Activated naive CD4-positive, alpha-beta T cell treated with anti-CD3 and anti-CD28 coated beads for 36 hours (primary cell): ENCODE results near the gene LZTS2. TPM values are rescaled to one million over a fixed set of nuclear protein-coding genes. Genes with fewer than 3 reads are reported as not detected.
A peak's percentile ranks its signal among the peaks of the same experiment; 100 is the strongest.

ENCODE experiments used
- CTCF ChIA-PET: fragments of 350-600 bp; sonication (Branson Sonifier 250); formaldehyde crosslinking; loops from one replicate; lab custom pipeline; 2021; ENCODE audit warnings: antibody characterized with exemption; lab: Charles Lee
- DNase-seq: peaks from one replicate; pipeline ENCODE4 v3.0.0-alpha.2; 2020
- H3K27ac Mint-ChIP-seq: one replicate; pipeline ENCODE4 v1.8.0; 2021; ENCODE audit warnings: mild to moderate bottlenecking, mixed read lengths
- H3K27me3 Mint-ChIP-seq: one replicate; pipeline ENCODE4 v1.8.0; 2021; ENCODE audit warnings: low read depth, mixed read lengths
- H3K36me3 Mint-ChIP-seq: one replicate; pipeline ENCODE4 v1.8.0; 2021; ENCODE audit warnings: low read depth, mixed read lengths
- H3K4me1 Mint-ChIP-seq: one replicate; pipeline ENCODE4 v1.8.0; 2021; ENCODE audit warnings: low read depth, mixed read lengths
- H3K4me3 Mint-ChIP-seq: one replicate; pipeline ENCODE4 v1.8.0; 2021; ENCODE audit warnings: mild to moderate bottlenecking, moderate library complexity, mixed read lengths
- H3K9me3 Mint-ChIP-seq: one replicate; pipeline ENCODE4 v1.8.0; 2021; ENCODE audit warnings: mixed read lengths
- intact Hi-C: fragments of 100-400 bp; cut with micrococcal nuclease; formaldehyde crosslinking; loops from one replicate; pipeline ENCODE4 v1.15.1; 2023
- total RNA-seq, 2 experiments: library from RNA; stranded (reverse); gene quantifications; one replicate each; pipeline ENCODE4 v1.2.3, GENCODE V29; 2021

Gene LZTS2
- total RNA-seq, 2 experiments from 2014 or later = 8.3 to 8.9 TPM

GRCh38 chr10:101012525-101013364 is 13.1 kb downstream of the LZTS2 start:
- no peaks in the 10 kb centered on the region for H3K9me3 Mint-ChIP-seq
- CTCF ChIA-PET = interaction anchor here (0.9 to 1.9 kb wide), 4 partner anchors 9 to 30 kb away, joined by 3 to 11 read pairs (median 5); no protein-coding TSS in a partner anchor
- intact Hi-C loops = loop anchor here (5.0 kb wide), 3 partner anchors 45 to 270 kb away; partner anchors contain the start of gene SEMA4G
- H3K4me3 Mint-ChIP-seq = no peak overlapping the region
- H3K4me1 Mint-ChIP-seq = peaks cover 12% of the 10 kb centered on the region
- no peak overlapping the region for H3K27ac Mint-ChIP-seq
- peaks cover 29% of the 10 kb centered on the region for H3K27me3 Mint-ChIP-seq
- no peaks in the 10 kb centered on the region for H3K36me3 Mint-ChIP-seq
- DNase-seq = peak; percentile 85

GRCh38 chr10:101013365-101013825 is 13.8 kb downstream of the LZTS2 start:
- no peak overlapping the region for H3K4me3 Mint-ChIP-seq
- H3K36me3 Mint-ChIP-seq = no peaks in the 10 kb centered on the region
- H3K27ac Mint-ChIP-seq = no peak overlapping the region
- peaks cover 35% of the 10 kb centered on the region for H3K27me3 Mint-ChIP-seq
- DNase-seq = no peak
- H3K9me3 Mint-ChIP-seq = no peaks in the 10 kb centered on the region
- CTCF ChIA-PET = interaction anchor here (0.7 to 7.2 kb wide), 15 partner anchors 8 to 137 kb away, joined by 3 to 94 read pairs (median 7); partner anchors contain the start of genes LZTS2, PDZD7 and SFXN3
- H3K4me1 Mint-ChIP-seq = peaks cover 13% of the 10 kb centered on the region
- intact Hi-C loops = loop anchor here (5.0 kb wide), 3 partner anchors 46 to 271 kb away; partner anchors contain the start of gene SEMA4G

- peak; percentile 85 for DNase-seq
- H3K27ac Mint-ChIP-seq = no peak overlapping the region
- H3K36me3 Mint-ChIP-seq = no peaks in the 10 kb centered on the region
- no peak overlapping the region for H3K4me3 Mint-ChIP-seq
- peaks cover 38% of the 10 kb centered on the region for H3K27me3 Mint-ChIP-seq
- intact Hi-C loops = loop anchor here (1.0 to 5.0 kb wide), 7 partner anchors 15 to 581 kb away; partner anchors contain the start of genes LZTS2 and SEMA4G
- H3K4me1 Mint-ChIP-seq = peaks cover 16% of the 10 kb centered on the region
- H3K9me3 Mint-ChIP-seq = no peaks in the 10 kb centered on the region
- CTCF ChIA-PET = interaction anchor here (0.6 to 7.2 kb wide), 40 partner anchors 9 to 1615 kb away, joined by 3 to 94 read pairs (median 4); partner anchors contain the start of genes LZTS2, PDZD7 and SFXN3
Measured at GRCh38 chr10:101014230-101014884, 14.7 kb downstream of the LZTS2 start.

GRCh38 chr10:101014966-101015581 is 15.5 kb downstream of the LZTS2 start:
- peaks cover 41% of the 10 kb centered on the region for H3K27me3 Mint-ChIP-seq
- intact Hi-C loops = loop anchor here (1.0 to 5.0 kb wide), 7 partner anchors 16 to 582 kb away; partner anchors contain the start of genes LZTS2 and SEMA4G
- CTCF ChIA-PET = interaction anchor here (0.7 to 7.2 kb wide), 31 partner anchors 8 to 454 kb away, joined by 3 to 94 read pairs (median 5); partner anchors contain the start of genes LZTS2, PDZD7 and SFXN3
- H3K4me1 Mint-ChIP-seq = peaks cover 18% of the 10 kb centered on the region
- no peak for DNase-seq
- no peaks in the 10 kb centered on the region for H3K36me3 Mint-ChIP-seq
- H3K4me3 Mint-ChIP-seq = no peak overlapping the region
- H3K9me3 Mint-ChIP-seq = no peaks in the 10 kb centered on the region
- H3K27ac Mint-ChIP-seq = no peak overlapping the region

- intact Hi-C loops = loop anchor here (2.0 kb wide), 1 partner anchor 139 kb away; no protein-coding TSS in a partner anchor
- Mint-ChIP-seq H3K27me3 (peaks cover 41% of the 10 kb centered on the region), H3K4me1 (peaks cover 18% of the 10 kb centered on the region), H3K36me3 (no peaks in the 10 kb centered on the region), H3K27ac (no peak overlapping the region), H3K4me3 (no peak overlapping the region), H3K9me3 (no peaks in the 10 kb centered on the region)
- CTCF ChIA-PET = interaction anchor here (1.1 to 7.2 kb wide), 15 partner anchors 8 to 82 kb away, joined by 3 to 94 read pairs (median 7); partner anchors contain the start of genes LZTS2, PDZD7 and SFXN3
- no peak for DNase-seq
Measured at GRCh38 chr10:101015582-101015973, 16.0 kb downstream of the LZTS2 start.

GRCh38 chr10:101016814-101017213 is 17.2 kb downstream of the LZTS2 start:
- Mint-ChIP-seq H3K27ac (no peak overlapping the region), H3K27me3 (peaks cover 43% of the 10 kb centered on the region), H3K4me3 (no peak overlapping the region), H3K36me3 (no peaks in the 10 kb centered on the region), H3K4me1 (peaks cover 18% of the 10 kb centered on the region), H3K9me3 (no peaks in the 10 kb centered on the region)
- CTCF ChIA-PET = interaction anchor here (0.6 to 7.2 kb wide), 11 partner anchors 10 to 125 kb away, joined by 3 to 94 read pairs (median 6); partner anchors contain the start of genes LZTS2, PDZD7 and SFXN3
- DNase-seq = no peak
- intact Hi-C loops = no loop called here

GRCh38 chr10:101018118-101018599 is 18.6 kb downstream of the LZTS2 start:
- no peaks in the 10 kb centered on the region for H3K36me3 Mint-ChIP-seq
- H3K27ac Mint-ChIP-seq = no peak overlapping the region
- no peak for DNase-seq
- intact Hi-C loops = loop anchor here (2.0 kb wide), 1 partner anchor 43 kb away; the partner anchor contains the start of gene KAZALD1
- no peaks in the 10 kb centered on the region for H3K9me3 Mint-ChIP-seq
- H3K4me3 Mint-ChIP-seq = no peak overlapping the region
- peaks cover 13% of the 10 kb centered on the region for H3K4me1 Mint-ChIP-seq
- CTCF ChIA-PET = interaction anchor here (0.5 to 7.2 kb wide), 18 partner anchors 11 to 362 kb away, joined by 3 to 94 read pairs (median 10); partner anchors contain the start of genes KAZALD1, LZTS2, PDZD7 and SFXN3
- peaks cover 43% of the 10 kb centered on the region for H3K27me3 Mint-ChIP-seq

GRCh38 chr10:101018600-101019439 is 19.2 kb downstream of the LZTS2 start:
- DNase-seq = peak; percentile 87

GRCh38 chr10:101019440-101019703 is 19.8 kb downstream of the LZTS2 start:
- H3K36me3 Mint-ChIP-seq = no peaks in the 10 kb centered on the region
- H3K9me3 Mint-ChIP-seq = no peaks in the 10 kb centered on the region
- peaks cover 6% of the 10 kb centered on the region for H3K4me1 Mint-ChIP-seq
- H3K4me3 Mint-ChIP-seq = no peak overlapping the region
- no peak for DNase-seq
- intact Hi-C loops = loop anchor here (1.0 to 2.0 kb wide), 2 partner anchors 41 to 49 kb away; partner anchors contain the start of gene KAZALD1
- no peak overlapping the region for H3K27ac Mint-ChIP-seq
- CTCF ChIA-PET = interaction anchor here (0.6 to 7.2 kb wide), 18 partner anchors 9 to 122 kb away, joined by 3 to 94 read pairs (median 8); partner anchors contain the start of genes KAZALD1, LZTS2, PDZD7 and SFXN3
- peaks cover 39% of the 10 kb centered on the region for H3K27me3 Mint-ChIP-seq

More at GRCh38 chr10:101018600-101019439, 19.2 kb downstream of the LZTS2 start:
- H3K9me3 Mint-ChIP-seq = no peaks in the 10 kb centered on the region
- H3K4me3 Mint-ChIP-seq = no peak overlapping the region
- H3K27ac Mint-ChIP-seq = no peak overlapping the region
- peaks cover 41% of the 10 kb centered on the region for H3K27me3 Mint-ChIP-seq
- peaks cover 8% of the 10 kb centered on the region for H3K4me1 Mint-ChIP-seq
- no peaks in the 10 kb centered on the region for H3K36me3 Mint-ChIP-seq
- CTCF ChIA-PET = interaction anchor here (0.6 to 7.2 kb wide), 19 partner anchors 10 to 123 kb away, joined by 3 to 94 read pairs (median 6); partner anchors contain the start of genes KAZALD1, LZTS2, PDZD7 and SFXN3
- intact Hi-C loops = loop anchor here (1.0 to 2.0 kb wide), 2 partner anchors 42 to 49 kb away; partner anchors contain the start of gene KAZALD1

GRCh38 chr10:101020427-101021075 is 20.9 kb downstream of the LZTS2 start:
- Mint-ChIP-seq H3K9me3 (no peaks in the 10 kb centered on the region), H3K27me3 (peaks cover 32% of the 10 kb centered on the region), H3K4me1 (peaks cover 6% of the 10 kb centered on the region), H3K36me3 (no peaks in the 10 kb centered on the region), H3K4me3 (no peak overlapping the region), H3K27ac (no peak overlapping the region)
- CTCF ChIA-PET = interaction anchor here (1.7 to 7.2 kb wide), 3 partner anchors 22 to 121 kb away, joined by 6 to 94 read pairs (median 20); partner anchors contain the start of gene LZTS2
- DNase-seq = no peak
- intact Hi-C loops = no loop called here
